GM23338 (cell line): Measurements from ENCODE around the gene ZDHHC11B. TPM values are rescaled to one million over a fixed set of nuclear protein-coding genes. Genes with fewer than 3 reads are reported as not detected.

ENCODE experiments used
- ATAC-seq: fragments of 200-7000 bp; cut with Tn5 transposase; 3 replicates; pipeline ENCODE4 v1.9.1; 2020
- DNase-seq: peaks from one replicate; pipeline ENCODE4 v3.0.0-alpha.2; 2015; ENCODE audit warnings: low spot score
- H2AFZ ChIP-seq: fragments of 200-600 bp; sonication (generic); 2 replicates; pipeline ENCODE4 v1.8.0; 2016; ENCODE audit warnings: antibody characterized with exemption, mild to moderate bottlenecking, moderate library complexity
- H3F3A ChIP-seq: fragments of 200-600 bp; sonication (generic); replicated peaks from 2 replicates; pipeline ENCODE4 v1.8.0; 2017; ENCODE audit warnings: antibody characterized with exemption, mixed run types, low read depth
- H3K27ac ChIP-seq: fragments of 200-600 bp; sonication (generic); 2 replicates; pipeline ENCODE4 v1.6.1; 2016; ENCODE audit warnings: low read depth
- H3K27me3 ChIP-seq: fragments of 200-600 bp; sonication (generic); 2 replicates; pipeline ENCODE4 v1.8.0; 2016; ENCODE audit warnings: mild to moderate bottlenecking, mixed run types, moderate library complexity; ENCODE audit not compliant: insufficient read depth
- H3K36me3 ChIP-seq: fragments of 200-600 bp; sonication (generic); 2 replicates; pipeline ENCODE4 v1.8.0; 2016; ENCODE audit warnings: mild to moderate bottlenecking; ENCODE audit not compliant: insufficient read depth
- H3K4me1 ChIP-seq: fragments of 200-600 bp; sonication (generic); 2 replicates; pipeline ENCODE4 v1.8.0; 2016; ENCODE audit warnings: mild to moderate bottlenecking, moderate library complexity; ENCODE audit not compliant: insufficient read depth
- H3K4me2 ChIP-seq: fragments of 200-600 bp; sonication (generic); 2 replicates; pipeline ENCODE4 v1.7.1; 2017; ENCODE audit warnings: mixed run types
- H3K4me3 ChIP-seq: fragments of 200-600 bp; sonication (generic); 2 replicates; pipeline ENCODE4 v1.6.1; 2016; ENCODE audit warnings: mixed run types
- H3K79me2 ChIP-seq: fragments of 200-600 bp; sonication (generic); replicated peaks from 2 replicates; pipeline ENCODE4 v1.8.0; 2017; ENCODE audit warnings: mild to moderate bottlenecking; ENCODE audit not compliant: insufficient read depth
- H3K9me2 ChIP-seq: fragments of 200-600 bp; sonication (generic); 2 replicates; pipeline ENCODE4 v1.8.0; 2017; ENCODE audit not compliant: insufficient read depth
- H4K20me1 ChIP-seq: fragments of 200-600 bp; sonication (generic); replicated peaks from 2 replicates; pipeline ENCODE4 v1.8.0; 2017; ENCODE audit warnings: mild to moderate bottlenecking; ENCODE audit not compliant: insufficient read depth
- H3K27ac Mint-ChIP-seq: 2 replicates; pipeline ENCODE4 v1.8.0; 2020; ENCODE audit warnings: inconsistent platforms, mild to moderate bottlenecking, moderate library complexity, mixed read lengths
- H3K27me3 Mint-ChIP-seq: 3 replicates; pipeline ENCODE4 v1.8.0; 2022; ENCODE audit warnings: low read depth, mild to moderate bottlenecking, moderate library complexity, mixed read lengths, inconsistent platforms; ENCODE audit not compliant: insufficient read depth, poor library complexity
- H3K36me3 Mint-ChIP-seq: 3 replicates; pipeline ENCODE4 v1.8.0; 2021; ENCODE audit warnings: low read depth, mild to moderate bottlenecking, inconsistent platforms, moderate library complexity, mixed read lengths
- H3K4me1 Mint-ChIP-seq: 3 replicates; pipeline ENCODE4 v1.8.0; 2020; ENCODE audit warnings: mild to moderate bottlenecking, inconsistent platforms, mixed read lengths
- H3K4me3 Mint-ChIP-seq: 3 replicates; pipeline ENCODE4 v1.8.0; 2021; ENCODE audit warnings: moderate library complexity, mild to moderate bottlenecking, inconsistent platforms, mixed read lengths
- H3K9me3 Mint-ChIP-seq: 3 replicates; pipeline ENCODE4 v1.8.0; 2020; ENCODE audit warnings: moderate library complexity, mild to moderate bottlenecking, inconsistent platforms, mixed read lengths
- CREB1 ChIP-seq: fragments of 250-450 bp; sonication (Bioruptor Pico); IDR thresholded peaks from 2 replicates; pipeline ENCODE4 v1.5.0; 2020; ENCODE audit warnings: low read depth, mild to moderate bottlenecking, moderate library complexity
- EZH2 ChIP-seq: fragments of 200-600 bp; sonication (generic); IDR thresholded peaks from one replicate; pipeline ENCODE4 v1.8.0; 2017; ENCODE audit warnings: antibody characterized with exemption, mild to moderate bottlenecking, low read depth; ENCODE audit not compliant: unreplicated experiment
- EZH2phosphoT487 ChIP-seq: fragments of 200-600 bp; sonication (generic); IDR thresholded peaks from one replicate; pipeline ENCODE4 v1.8.1; 2018; ENCODE audit warnings: antibody characterized with exemption; ENCODE audit not compliant: unreplicated experiment
- JUNB ChIP-seq: IDR thresholded peaks from one replicate; pipeline ENCODE4 v1.6.1; 2016; ENCODE audit warnings: antibody characterized with exemption; ENCODE audit not compliant: unreplicated experiment
- NANOG ChIP-seq: IDR thresholded peaks from 2 replicates; pipeline ENCODE4 v1.6.1; 2016; ENCODE audit warnings: antibody characterized with exemption, borderline replicate concordance
- POLR2AphosphoS5 ChIP-seq: IDR thresholded peaks from 2 replicates; pipeline ENCODE4 v1.6.1; 2016; ENCODE audit warnings: antibody characterized with exemption, low read depth
- REST ChIP-seq: IDR thresholded peaks from one replicate; pipeline ENCODE4 v1.6.1; 2018; ENCODE audit warnings: antibody characterized with exemption; ENCODE audit not compliant: unreplicated experiment
- STAT1 ChIP-seq: IDR thresholded peaks from one replicate; pipeline ENCODE4 v1.6.1; 2016; ENCODE audit warnings: antibody characterized with exemption; ENCODE audit not compliant: unreplicated experiment
- ZNF114 ChIP-seq: fragments of 250-450 bp; sonication (Bioruptor Pico); IDR thresholded peaks from 2 replicates; pipeline ENCODE4 v1.5.0; 2020; ENCODE audit warnings: mild to moderate bottlenecking, moderate library complexity
- ZNF331 ChIP-seq: fragments of 250-450 bp; sonication (Bioruptor Pico); IDR thresholded peaks from 2 replicates; pipeline ENCODE4 v1.5.0; 2020; ENCODE audit warnings: low read depth, mild to moderate bottlenecking, moderate library complexity
- ZNF462 ChIP-seq: fragments of 250-450 bp; sonication (Bioruptor Pico); IDR thresholded peaks from 2 replicates; pipeline ENCODE4 v1.5.0; 2020; ENCODE audit warnings: mild to moderate bottlenecking, moderate library complexity
- polyA plus RNA-seq: library from polyadenylated mRNA; unstranded; fragments of >200 nt; fragmentation: Nextera tagmentation; extraction: Ambion mirVana; gene quantifications from 2 replicates; pipeline ENCODE4 v1.2.1, GENCODE V29; 2016
- total RNA-seq: library from RNA; depleted of rRNA; stranded (reverse); fragments of >200 nt; shearing (Covaris generic); gene quantifications from 2 replicates; pipeline ENCODE4 v1.2.3, GENCODE V29; 2014
- TF ChIP-seq, protein P1 (sequence below): IDR thresholded peaks from 2 replicates; pipeline ENCODE4 v1.6.1; 2016; ENCODE audit warnings: antibody characterized with exemption
- TF ChIP-seq, protein P2 (sequence below), 2 experiments: fragments of 200-600 bp in 1 of 2; sonication (generic) in 1 of 2; conservative IDR thresholded peaks; 2 replicates each; pipeline versions ENCODE4 v1.5.1 to v1.6.1; 2016 to 2017; ENCODE audit warnings: antibody characterized with exemption in 2 of 2, low read depth in 2 of 2, mild to moderate bottlenecking in 2 of 2, moderate library complexity in 1 of 2

ZDHHC11B gene
- total and polyA plus RNA-seq, 2 experiments from 2014 or later = 0.89 to 1.2 TPM

GRCh38 chr5:673831-674629 lies 110.5 kb downstream of the ZDHHC11B start:
- Mint-ChIP-seq H3K27ac (no peak overlapping the region), H3K27me3 (peaks cover 22% of the 10 kb centered on the region), H3K4me1 (peaks cover 6% of the 10 kb centered on the region), H3K9me3 (peaks cover 2% of the 10 kb centered on the region; the same call in 1 of the 3 replicates), H3K36me3 (no peaks in the 10 kb centered on the region; the same call in 2 of the 3 replicates), H3K4me3 (no peak overlapping the region)
- DNase-seq (no peak), ATAC-seq (no peak)
- no peak for TF ChIP-seq CREB1 (CRISPR knock-in tag)
- TF ChIP-seq, protein P1, sequence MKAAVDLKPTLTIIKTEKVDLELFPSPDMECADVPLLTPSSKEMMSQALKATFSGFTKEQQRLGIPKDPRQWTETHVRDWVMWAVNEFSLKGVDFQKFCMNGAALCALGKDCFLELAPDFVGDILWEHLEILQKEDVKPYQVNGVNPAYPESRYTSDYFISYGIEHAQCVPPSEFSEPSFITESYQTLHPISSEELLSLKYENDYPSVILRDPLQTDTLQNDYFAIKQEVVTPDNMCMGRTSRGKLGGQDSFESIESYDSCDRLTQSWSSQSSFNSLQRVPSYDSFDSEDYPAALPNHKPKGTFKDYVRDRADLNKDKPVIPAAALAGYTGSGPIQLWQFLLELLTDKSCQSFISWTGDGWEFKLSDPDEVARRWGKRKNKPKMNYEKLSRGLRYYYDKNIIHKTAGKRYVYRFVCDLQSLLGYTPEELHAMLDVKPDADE = no peak
- no peak; the same call in 1 of the 2 replicates for TF ChIP-seq POLR2AphosphoS5
- TF ChIP-seq, protein P2, sequence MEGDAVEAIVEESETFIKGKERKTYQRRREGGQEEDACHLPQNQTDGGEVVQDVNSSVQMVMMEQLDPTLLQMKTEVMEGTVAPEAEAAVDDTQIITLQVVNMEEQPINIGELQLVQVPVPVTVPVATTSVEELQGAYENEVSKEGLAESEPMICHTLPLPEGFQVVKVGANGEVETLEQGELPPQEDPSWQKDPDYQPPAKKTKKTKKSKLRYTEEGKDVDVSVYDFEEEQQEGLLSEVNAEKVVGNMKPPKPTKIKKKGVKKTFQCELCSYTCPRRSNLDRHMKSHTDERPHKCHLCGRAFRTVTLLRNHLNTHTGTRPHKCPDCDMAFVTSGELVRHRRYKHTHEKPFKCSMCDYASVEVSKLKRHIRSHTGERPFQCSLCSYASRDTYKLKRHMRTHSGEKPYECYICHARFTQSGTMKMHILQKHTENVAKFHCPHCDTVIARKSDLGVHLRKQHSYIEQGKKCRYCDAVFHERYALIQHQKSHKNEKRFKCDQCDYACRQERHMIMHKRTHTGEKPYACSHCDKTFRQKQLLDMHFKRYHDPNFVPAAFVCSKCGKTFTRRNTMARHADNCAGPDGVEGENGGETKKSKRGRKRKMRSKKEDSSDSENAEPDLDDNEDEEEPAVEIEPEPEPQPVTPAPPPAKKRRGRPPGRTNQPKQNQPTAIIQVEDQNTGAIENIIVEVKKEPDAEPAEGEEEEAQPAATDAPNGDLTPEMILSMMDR (conservative IDR thresholded peaks at IDR 0.05; ENCODE audit: low read depth in 2 of 2) = no peak
- no peak for TF ChIP-seq ZNF114 (CRISPR knock-in tag)
- TF ChIP-seq REST = no peak
- TF ChIP-seq ZNF331 (CRISPR knock-in tag) = no peak
- TF ChIP-seq JUNB = no peak
- TF ChIP-seq EZH2phosphoT487 = no peak
- TF ChIP-seq STAT1 = no peak
- TF ChIP-seq EZH2 = no peak
- no peak for TF ChIP-seq NANOG
- no peak for TF ChIP-seq ZNF462
- Histone ChIP-seq H3K9me2 (no peaks in the 10 kb centered on the region), H3K4me3 (no peak overlapping the region), H3K27me3 (0 out of 2 replicates have a peak, but pooled peaks cover 4% of the 10 kb centered on the region), H3K36me3 (no peaks in the 10 kb centered on the region), H2AFZ (no peak overlapping the region), H3K4me1 (no peaks in the 10 kb centered on the region), H3K27ac (no peak overlapping the region), H3K79me2 (no peaks in the 10 kb centered on the region), H3K4me2 (no peak overlapping the region), H3F3A (no peaks in the 10 kb centered on the region), H4K20me1 (0 out of 2 replicates have a peak, but pooled peaks cover 5% of the 10 kb centered on the region)
